GM12892 (cell line): Measurements from ENCODE around the gene LSAMP.

ENCODE experiments used
- POLR2A ChIP-seq: IDR thresholded peaks from 2 replicates; pipeline ENCODE4 v1.6.1; 2011; ENCODE audit warnings: low read depth, low read length, control low read depth
- TAF1 ChIP-seq: IDR thresholded peaks from 2 replicates; pipeline ENCODE4 v1.6.1; 2011; ENCODE audit warnings: low read depth, mild to moderate bottlenecking, control low read depth, low read length, borderline replicate concordance

GRCh38 chr3:115961380-115961779, 483.9 kb downstream of the LSAMP start:
- TF ChIP-seq POLR2A (no peak), TAF1 (no peak)
